ENCODE measurements around the gene TFR2. TPM values are rescaled to one million over a fixed set of nuclear protein-coding genes. Genes with fewer than 3 reads are reported as not detected.

The TFR2 gene
- total and polyA plus RNA-seq, 2 of the 4 experiments (the other 2 are of a cell fraction) = 0.18 to 0.50 TPM

DNA sequence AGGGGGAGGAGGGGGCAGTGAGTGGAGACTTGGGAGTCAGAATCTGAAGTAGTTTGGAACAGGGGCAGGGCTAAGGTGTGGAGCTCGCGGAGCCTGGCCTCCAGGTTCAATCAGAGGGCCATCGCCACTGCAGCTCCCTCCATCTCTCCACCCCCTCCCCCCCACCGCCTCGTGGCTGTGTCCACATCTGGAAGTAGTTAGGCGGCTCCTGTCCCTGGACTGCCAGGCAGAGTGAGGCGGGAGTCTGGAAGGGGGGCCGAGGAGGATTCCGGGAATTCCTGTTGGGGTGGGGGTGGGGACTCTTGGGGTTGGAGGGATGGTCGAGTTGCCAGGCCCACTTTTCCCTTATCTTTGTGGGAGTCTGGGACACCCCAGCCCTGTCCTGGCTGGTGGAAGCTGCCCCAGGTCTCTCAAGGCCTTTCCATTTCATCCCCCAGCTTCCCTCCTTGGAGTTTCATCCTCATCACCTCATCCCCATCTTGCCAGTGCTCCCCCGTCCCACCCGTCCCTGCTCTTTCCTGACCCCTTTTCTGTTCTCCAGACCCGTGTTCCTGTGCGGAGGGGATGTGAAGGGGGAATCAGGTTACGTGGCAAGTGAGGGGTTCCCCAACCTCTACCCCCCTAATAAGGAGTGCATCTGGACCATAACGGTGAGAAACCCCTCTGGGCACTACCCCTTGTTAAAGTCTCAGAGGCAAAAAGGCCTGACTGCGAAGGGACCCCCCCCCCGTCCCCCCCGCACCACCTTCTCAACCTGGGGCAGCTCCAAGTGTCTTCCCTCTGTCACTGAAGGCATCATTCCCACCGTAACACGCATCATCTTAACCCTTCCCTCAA lies 38.2 kb downstream of the TFR2 start:
- Histone ChIP-seq H3K4me1 (ENCODE audit: control insufficient read depth, insufficient read depth, low read length) (peaks cover 9% of the 10 kb centered on the region), H2AFZ (replicated peaks; ENCODE audit: low read length, poor library complexity) (peak overlapping the region; percentile 90), H4K5ac (ENCODE audit: low read depth, low read length) (peak overlapping the region; percentile 95), H2BK20ac (ENCODE audit: low read depth, low read length) (peak overlapping the region; percentile 96), H3K9me1 (ENCODE audit: insufficient read depth, low read length) (no peaks in the 10 kb centered on the region), H3K23ac (ENCODE audit: low read depth, low read length) (peak overlapping the region; percentile 90), H4K8ac (ENCODE audit: low read depth in 2 of 2, low read length in 2 of 2) (peak overlapping the region; percentile 94 to 97), H3K27ac (ENCODE audit: insufficient read depth, low read length) (peak overlapping the region; percentile 99), H2AK9ac (replicated peaks; ENCODE audit: low read depth, low read length, poor library complexity) (peak overlapping the region; percentile 97), H3K27me3 (ENCODE audit: control insufficient read depth, insufficient read depth, low read length) (no peaks in the 10 kb centered on the region), H3K56ac (ENCODE audit: extremely low read depth, insufficient read depth, low read length) (peak overlapping the region; percentile 96), H3K4me3 (ENCODE audit: insufficient read depth, low read depth, low read length) (peak overlapping the region; percentile 69), H4K91ac (ENCODE audit: insufficient read depth, low read depth, low read length) (peak overlapping the region; percentile 99), H4K20me1 (ENCODE audit: insufficient read depth, low read length) (no peaks in the 10 kb centered on the region), H3K9me3 (ENCODE audit: control insufficient read depth, insufficient read depth, low read length) (no peaks in the 10 kb centered on the region), H3K9ac (ENCODE audit: low read depth, low read length) (peak overlapping the region; percentile 97), H2BK15ac (ENCODE audit: low read depth, low read length) (peak overlapping the region; percentile 96; the same call in 2 of the 3 replicates), H2BK120ac (ENCODE audit: low read depth, low read length) (peak overlapping the region; percentile 98), H3K14ac (replicated peaks; ENCODE audit: low read depth, low read length) (peak overlapping the region; percentile 97), H3K18ac (ENCODE audit: low read depth, low read length) (peak overlapping the region; percentile 98), H3K36me3 (ENCODE audit: control insufficient read depth, insufficient read depth, low read length) (peaks cover 29% of the 10 kb centered on the region), H3K4ac (ENCODE audit: low read depth, low read length) (peak overlapping the region; percentile 100), H3K4me2 (ENCODE audit: low read depth, low read length) (peak overlapping the region; percentile 91), H3K79me1 (ENCODE audit: low read depth in 1 of 2, low read length in 2 of 2) (peaks cover 0 to 47% of the 10 kb centered on the region in 2 experiments; a peak in 2 of 4 replicates), H2BK5ac (ENCODE audit: low read depth, low read length, poor library complexity, severe bottlenecking) (peak overlapping the region; percentile 96), H2AK5ac (ENCODE audit: low read depth, low read length) (peak overlapping the region; percentile 100)
- ATAC-seq (ENCODE audit: low read depth) (peak; percentile 59), DNase-seq (peak; percentile 82)
- TF ChIP-seq MXI1 (IDR thresholded peaks at IDR 0.05; ENCODE audit: borderline replicate concordance, low read depth, low read length) = peak; percentile 64; the same call in 1 of the 2 replicates
- TF ChIP-seq MAZ (IDR thresholded peaks at IDR 0.05; ENCODE audit: borderline replicate concordance, low read depth, low read length) = peak; percentile 83; the same call in 1 of the 2 replicates
- TF ChIP-seq, protein P1, sequence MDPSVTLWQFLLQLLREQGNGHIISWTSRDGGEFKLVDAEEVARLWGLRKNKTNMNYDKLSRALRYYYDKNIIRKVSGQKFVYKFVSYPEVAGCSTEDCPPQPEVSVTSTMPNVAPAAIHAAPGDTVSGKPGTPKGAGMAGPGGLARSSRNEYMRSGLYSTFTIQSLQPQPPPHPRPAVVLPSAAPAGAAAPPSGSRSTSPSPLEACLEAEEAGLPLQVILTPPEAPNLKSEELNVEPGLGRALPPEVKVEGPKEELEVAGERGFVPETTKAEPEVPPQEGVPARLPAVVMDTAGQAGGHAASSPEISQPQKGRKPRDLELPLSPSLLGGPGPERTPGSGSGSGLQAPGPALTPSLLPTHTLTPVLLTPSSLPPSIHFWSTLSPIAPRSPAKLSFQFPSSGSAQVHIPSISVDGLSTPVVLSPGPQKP (IDR thresholded peaks at IDR 0.05; ENCODE audit: borderline replicate concordance, low read depth, low read length) = no peak
- TF ChIP-seq, protein P2, sequence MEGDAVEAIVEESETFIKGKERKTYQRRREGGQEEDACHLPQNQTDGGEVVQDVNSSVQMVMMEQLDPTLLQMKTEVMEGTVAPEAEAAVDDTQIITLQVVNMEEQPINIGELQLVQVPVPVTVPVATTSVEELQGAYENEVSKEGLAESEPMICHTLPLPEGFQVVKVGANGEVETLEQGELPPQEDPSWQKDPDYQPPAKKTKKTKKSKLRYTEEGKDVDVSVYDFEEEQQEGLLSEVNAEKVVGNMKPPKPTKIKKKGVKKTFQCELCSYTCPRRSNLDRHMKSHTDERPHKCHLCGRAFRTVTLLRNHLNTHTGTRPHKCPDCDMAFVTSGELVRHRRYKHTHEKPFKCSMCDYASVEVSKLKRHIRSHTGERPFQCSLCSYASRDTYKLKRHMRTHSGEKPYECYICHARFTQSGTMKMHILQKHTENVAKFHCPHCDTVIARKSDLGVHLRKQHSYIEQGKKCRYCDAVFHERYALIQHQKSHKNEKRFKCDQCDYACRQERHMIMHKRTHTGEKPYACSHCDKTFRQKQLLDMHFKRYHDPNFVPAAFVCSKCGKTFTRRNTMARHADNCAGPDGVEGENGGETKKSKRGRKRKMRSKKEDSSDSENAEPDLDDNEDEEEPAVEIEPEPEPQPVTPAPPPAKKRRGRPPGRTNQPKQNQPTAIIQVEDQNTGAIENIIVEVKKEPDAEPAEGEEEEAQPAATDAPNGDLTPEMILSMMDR (conservative IDR thresholded peaks at IDR 0.05; ENCODE audit: low read depth, low read length) = no peak
- WGBS, 2 experiments (ENCODE audit: extremely low coverage in 2 of 2, insufficient read length in 1 of 2) = 0% methylated on average over 2 of the region's 21 CpGs; no CpG with 5 or more reads in 1 of the 2 experiments
- CTCF ChIA-PET = interaction anchor here (0.6 to 1.1 kb wide), 3 partner anchors 14 to 473 kb away, joined by 3 to 4 read pairs (median 3); partner anchors contain the start of gene SLC12A9
- in situ Hi-C loops (cut with MboI; ENCODE audit: low sequenced_read_pairs) = no loop called here
- POLR2A ChIA-PET (ENCODE audit: unreplicated experiment) = interaction anchor here (0.5 to 1.1 kb wide), 6 partner anchors 12 to 455 kb away, joined by 3 to 13 read pairs (median 5); partner anchors contain the start of gene FBXO24
- dilution Hi-C loops (cut with HindIII; ENCODE audit: low sequenced_read_pairs, unreplicated experiment) = no loop called here
- no TSS peak for BruUV-seq (replicated peaks)
- intact Hi-C loops (cut with micrococcal nuclease) = loop anchor here (1.0 to 5.0 kb wide), 3 partner anchors 17 to 89 kb away; partner anchors contain the start of genes FBXO24, GIGYF1, GNB2 and LRCH4

Measured in IMR-90 (cell line).